Activated naive CD4-positive, alpha-beta T cell treated with anti-CD3 and anti-CD28 coated beads for 36 hours (primary cell): ENCODE data around the gene FECH. TPM values are rescaled to one million over a fixed set of nuclear protein-coding genes. Genes with fewer than 3 reads are reported as not detected.

Experiments used
- CTCF ChIA-PET: fragments of 350-600 bp; sonication (Branson Sonifier 250); formaldehyde crosslinking; loops from one replicate; lab custom pipeline; 2021; ENCODE audit warnings: antibody characterized with exemption; lab: Charles Lee
- DNase-seq: peaks from one replicate; pipeline ENCODE4 v3.0.0-alpha.2; 2020
- H3K27ac Mint-ChIP-seq: one replicate; pipeline ENCODE4 v1.8.0; 2021; ENCODE audit warnings: mild to moderate bottlenecking, mixed read lengths
- H3K27me3 Mint-ChIP-seq: one replicate; pipeline ENCODE4 v1.8.0; 2021; ENCODE audit warnings: low read depth, mixed read lengths
- H3K36me3 Mint-ChIP-seq: one replicate; pipeline ENCODE4 v1.8.0; 2021; ENCODE audit warnings: low read depth, mixed read lengths
- H3K4me1 Mint-ChIP-seq: one replicate; pipeline ENCODE4 v1.8.0; 2021; ENCODE audit warnings: low read depth, mixed read lengths
- H3K4me3 Mint-ChIP-seq: one replicate; pipeline ENCODE4 v1.8.0; 2021; ENCODE audit warnings: mild to moderate bottlenecking, moderate library complexity, mixed read lengths
- H3K9me3 Mint-ChIP-seq: one replicate; pipeline ENCODE4 v1.8.0; 2021; ENCODE audit warnings: mixed read lengths
- intact Hi-C: fragments of 100-400 bp; cut with micrococcal nuclease; formaldehyde crosslinking; loops from one replicate; pipeline ENCODE4 v1.15.1; 2023
- total RNA-seq, 2 experiments: library from RNA; stranded (reverse); gene quantifications; one replicate each; pipeline ENCODE4 v1.2.3, GENCODE V29; 2021

Gene FECH
- total RNA-seq, 2 experiments from 2014 or later = 18.8 to 19.2 TPM

DNA sequence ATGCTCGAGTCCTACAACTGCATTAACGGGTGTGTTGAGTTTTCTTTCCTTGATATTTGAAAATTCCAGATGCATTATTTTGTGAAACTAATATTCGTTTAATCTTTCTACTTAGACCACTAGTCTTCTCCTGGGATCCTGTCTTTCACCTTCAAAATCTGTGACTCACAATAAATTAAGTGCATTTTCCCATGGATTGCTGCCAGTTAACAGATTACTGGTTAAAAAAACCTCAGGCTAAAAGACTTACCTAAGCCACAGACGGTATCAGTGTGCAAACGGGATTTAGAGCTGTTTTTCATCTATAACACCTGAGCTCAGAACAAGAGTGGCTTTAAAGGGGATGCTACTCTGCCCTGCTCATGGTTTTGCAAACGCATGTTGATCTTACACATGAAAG, 10.2 kb downstream of the FECH start:
- Mint-ChIP-seq H3K27me3 (no peaks in the 10 kb centered on the region), H3K4me1 (peaks cover 11% of the 10 kb centered on the region), H3K27ac (no peak overlapping the region), H3K36me3 (peaks cover 30% of the 10 kb centered on the region), H3K4me3 (no peak overlapping the region), H3K9me3 (no peaks in the 10 kb centered on the region)
- DNase-seq = no peak
- CTCF ChIA-PET = interaction anchor here (0.5 to 1.3 kb wide), 3 partner anchors 14 to 905 kb away, joined by 3 to 4 read pairs (median 4); no protein-coding TSS in a partner anchor
- intact Hi-C loops = no loop called here

DNA sequence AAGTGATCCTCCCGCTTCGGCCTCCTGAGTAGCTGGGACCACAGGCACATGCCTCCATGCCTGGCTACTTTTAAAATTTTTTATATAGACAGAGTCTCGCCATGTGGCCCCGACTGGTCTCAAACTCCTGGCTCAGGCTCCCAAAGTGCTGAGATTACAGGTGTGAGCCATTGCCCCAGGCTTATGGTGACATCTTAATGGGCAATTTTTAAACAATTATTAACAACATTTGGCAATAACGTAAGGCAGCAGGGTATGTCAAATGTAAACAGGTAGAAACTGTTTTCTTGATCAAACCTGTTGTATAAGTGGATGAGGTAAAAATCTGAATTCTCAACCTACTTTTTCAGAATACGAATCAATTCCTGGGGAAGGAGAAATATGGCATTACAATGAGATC, 11.0 kb downstream of the FECH start:
- peaks cover 7% of the 10 kb centered on the region for H3K4me1 Mint-ChIP-seq
- CTCF ChIA-PET = no interaction called here
- H3K36me3 Mint-ChIP-seq = peaks cover 30% of the 10 kb centered on the region
- H3K4me3 Mint-ChIP-seq = no peak overlapping the region
- no peaks in the 10 kb centered on the region for H3K9me3 Mint-ChIP-seq
- no peak for DNase-seq
- no peaks in the 10 kb centered on the region for H3K27me3 Mint-ChIP-seq
- H3K27ac Mint-ChIP-seq = no peak overlapping the region
- intact Hi-C loops = no loop called here

- no peak overlapping the region for H3K4me3 Mint-ChIP-seq
- H3K27ac Mint-ChIP-seq = no peak overlapping the region
- peaks cover 27% of the 10 kb centered on the region for H3K36me3 Mint-ChIP-seq
- H3K4me1 Mint-ChIP-seq = peaks cover 1% of the 10 kb centered on the region
- intact Hi-C loops = no loop called here
- CTCF ChIA-PET = no interaction called here
- no peaks in the 10 kb centered on the region for H3K9me3 Mint-ChIP-seq
- DNase-seq = no peak
- no peaks in the 10 kb centered on the region for H3K27me3 Mint-ChIP-seq
Observed at GRCh38 chr18:57574866-57575265, 11.6 kb downstream of the FECH start.

GRCh38 chr18:57570162-57570561, 16.3 kb downstream of the FECH start:
- H3K27ac Mint-ChIP-seq = no peak overlapping the region
- CTCF ChIA-PET = interaction anchor here (0.7 to 2.1 kb wide), 4 partner anchors 8 to 64 kb away, joined by 3 to 11 read pairs (median 3); no protein-coding TSS in a partner anchor
- H3K27me3 Mint-ChIP-seq = no peaks in the 10 kb centered on the region
- no peaks in the 10 kb centered on the region for H3K4me1 Mint-ChIP-seq
- H3K36me3 Mint-ChIP-seq = peaks cover 11% of the 10 kb centered on the region
- H3K9me3 Mint-ChIP-seq = no peaks in the 10 kb centered on the region
- H3K4me3 Mint-ChIP-seq = no peak overlapping the region
- no peak for DNase-seq
- intact Hi-C loops = no loop called here

GRCh38 chr18:57569133-57569532, 17.4 kb downstream of the FECH start:
- no peak overlapping the region for H3K4me3 Mint-ChIP-seq
- H3K27me3 Mint-ChIP-seq = no peaks in the 10 kb centered on the region
- DNase-seq = no peak
- intact Hi-C loops = no loop called here
- H3K36me3 Mint-ChIP-seq = peaks cover 10% of the 10 kb centered on the region
- H3K4me1 Mint-ChIP-seq = no peaks in the 10 kb centered on the region
- CTCF ChIA-PET = interaction anchor here (1.2 kb wide), 1 partner anchor 11 kb away, joined by 4 read pairs; no protein-coding TSS in a partner anchor
- no peak overlapping the region for H3K27ac Mint-ChIP-seq
- no peaks in the 10 kb centered on the region for H3K9me3 Mint-ChIP-seq

- Mint-ChIP-seq H3K27me3 (no peaks in the 10 kb centered on the region), H3K27ac (no peak overlapping the region), H3K9me3 (no peaks in the 10 kb centered on the region), H3K4me1 (no peaks in the 10 kb centered on the region), H3K4me3 (no peak overlapping the region), H3K36me3 (peaks cover 18% of the 10 kb centered on the region)
- CTCF ChIA-PET = interaction anchor here (0.6 to 2.4 kb wide), 15 partner anchors 9 to 812 kb away, joined by 3 to 11 read pairs (median 4); no protein-coding TSS in a partner anchor
- DNase-seq = peak; percentile 16
- intact Hi-C loops = loop anchor here (1.0 to 5.0 kb wide), 5 partner anchors 125 to 859 kb away; partner anchors contain the start of gene ONECUT2
Observed at GRCh38 chr18:57561728-57562423, 24.6 kb downstream of the FECH start.

GRCh38 chr18:57561261-57561660, 25.2 kb downstream of the FECH start:
- Mint-ChIP-seq H3K4me1 (no peaks in the 10 kb centered on the region), H3K36me3 (peaks cover 18% of the 10 kb centered on the region), H3K27me3 (no peaks in the 10 kb centered on the region), H3K9me3 (no peaks in the 10 kb centered on the region), H3K27ac (no peak overlapping the region), H3K4me3 (no peak overlapping the region)
- DNase-seq = no peak
- intact Hi-C loops = loop anchor here (5.0 kb wide), 1 partner anchor 124 kb away; the partner anchor contains the start of gene ONECUT2
- CTCF ChIA-PET = interaction anchor here (0.7 to 2.4 kb wide), 11 partner anchors 8 to 811 kb away, joined by 3 to 11 read pairs (median 4); no protein-coding TSS in a partner anchor

DNA sequence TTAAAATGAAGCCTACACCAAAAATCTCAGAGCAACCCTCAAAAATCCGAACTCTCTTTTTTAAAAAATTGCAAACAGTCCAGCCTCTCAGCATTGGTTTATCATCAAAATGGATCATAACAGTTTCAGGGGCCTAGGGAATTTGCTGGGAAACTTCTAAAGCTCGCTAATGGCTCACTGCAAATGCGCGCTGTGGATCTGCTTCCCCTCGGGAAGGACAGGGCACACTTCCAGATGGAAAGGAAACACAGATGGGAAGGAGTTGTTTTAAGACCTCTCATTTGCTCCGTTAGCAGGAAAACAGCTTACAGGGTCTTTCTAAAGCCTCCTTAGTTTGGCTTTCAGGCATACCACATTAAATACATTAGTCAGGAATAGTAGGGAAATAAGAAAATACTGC, 27.2 kb downstream of the FECH start:
- H3K9me3 Mint-ChIP-seq = no peaks in the 10 kb centered on the region

GRCh38 chr18:57555134-57555533, 31.4 kb downstream of the FECH start:
- no peak overlapping the region for H3K27ac Mint-ChIP-seq
- H3K27me3 Mint-ChIP-seq = no peaks in the 10 kb centered on the region
- CTCF ChIA-PET = no interaction called here
- intact Hi-C loops = no loop called here
- no peaks in the 10 kb centered on the region for H3K4me1 Mint-ChIP-seq
- H3K9me3 Mint-ChIP-seq = no peaks in the 10 kb centered on the region
- DNase-seq = no peak
- H3K36me3 Mint-ChIP-seq = peaks cover 12% of the 10 kb centered on the region
- H3K4me3 Mint-ChIP-seq = no peak overlapping the region

More for the DNA sequence above, 27.2 kb downstream of the FECH start:
- intact Hi-C loops = no loop called here
- DNase-seq = no peak
- no peak overlapping the region for H3K27ac Mint-ChIP-seq
- CTCF ChIA-PET = interaction anchor here (0.5 to 1.3 kb wide), 7 partner anchors 9 to 562 kb away, joined by 3 to 7 read pairs (median 5); no protein-coding TSS in a partner anchor
- H3K27me3 Mint-ChIP-seq = no peaks in the 10 kb centered on the region
- peaks cover 17% of the 10 kb centered on the region for H3K36me3 Mint-ChIP-seq
- H3K4me1 Mint-ChIP-seq = no peaks in the 10 kb centered on the region
- no peak overlapping the region for H3K4me3 Mint-ChIP-seq

GRCh38 chr18:57550510-57550909, 36.0 kb downstream of the FECH start:
- no peak overlapping the region for H3K27ac Mint-ChIP-seq
- H3K4me1 Mint-ChIP-seq = peaks cover 7% of the 10 kb centered on the region
- intact Hi-C loops = no loop called here
- no peak for DNase-seq
- no peak overlapping the region for H3K4me3 Mint-ChIP-seq
- no peaks in the 10 kb centered on the region for H3K9me3 Mint-ChIP-seq
- no peaks in the 10 kb centered on the region for H3K27me3 Mint-ChIP-seq
- H3K36me3 Mint-ChIP-seq = peaks cover 5% of the 10 kb centered on the region
- CTCF ChIA-PET = no interaction called here

DNA sequence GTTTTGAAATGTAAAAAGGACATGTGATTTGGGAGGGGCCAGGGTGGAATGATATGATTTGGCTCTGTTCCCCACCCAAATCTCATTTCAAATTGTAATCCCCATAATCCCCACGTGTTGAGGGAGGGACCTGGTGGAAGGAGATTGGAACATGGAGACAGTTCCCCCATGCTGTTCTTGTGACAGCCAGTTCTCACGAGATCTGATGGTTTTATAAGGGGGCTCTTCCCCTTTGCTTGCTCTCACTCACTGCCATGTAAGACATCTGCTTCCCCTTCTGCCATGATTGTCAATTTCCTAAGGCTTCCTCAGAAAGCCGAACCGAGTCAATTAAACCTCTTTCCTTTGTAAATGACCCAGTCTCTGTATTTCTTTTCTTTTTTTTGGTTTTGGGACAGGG, 39.2 kb downstream of the FECH start:
- Mint-ChIP-seq H3K36me3 (peaks cover 1% of the 10 kb centered on the region), H3K27me3 (no peaks in the 10 kb centered on the region), H3K4me1 (peaks cover 14% of the 10 kb centered on the region), H3K4me3 (no peak overlapping the region), H3K9me3 (no peaks in the 10 kb centered on the region), H3K27ac (no peak overlapping the region)
- intact Hi-C loops = no loop called here
- CTCF ChIA-PET = no interaction called here
- no peak for DNase-seq

DNA sequence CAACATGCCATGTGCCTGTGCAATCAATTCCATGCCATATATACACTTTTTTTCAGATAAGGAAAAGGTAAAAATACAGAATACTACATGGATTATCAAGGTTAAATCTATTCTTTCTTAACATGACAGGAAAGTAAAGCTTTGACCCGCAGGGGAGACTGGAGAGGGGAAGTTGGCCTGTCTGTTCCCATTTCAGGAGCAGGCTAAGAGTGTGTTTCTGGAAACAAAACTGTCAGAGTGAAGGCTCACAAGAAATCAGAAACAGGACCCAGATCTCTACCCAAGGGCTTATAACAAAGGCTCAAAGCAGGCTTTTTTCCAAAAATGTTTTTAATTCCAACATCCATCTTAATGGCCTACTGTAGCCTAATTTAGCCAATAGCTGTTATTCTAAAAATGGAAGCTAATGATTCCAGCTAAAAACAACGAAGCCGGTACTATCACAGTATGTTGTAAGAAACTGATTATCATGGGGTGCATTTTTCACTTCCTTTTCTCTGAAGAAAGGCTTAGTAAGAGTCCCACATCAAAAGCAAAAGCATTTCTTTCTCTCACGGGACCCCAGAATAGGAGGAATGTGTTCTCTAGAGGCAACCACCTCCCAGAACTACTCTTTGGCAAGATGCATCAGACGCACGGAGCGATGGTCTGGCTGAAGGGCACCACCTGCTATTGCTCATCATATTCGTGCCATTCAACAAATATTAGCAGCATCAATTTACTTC, 41.4 kb downstream of the FECH start:
- no peak overlapping the region for H3K27ac Mint-ChIP-seq
- peaks cover 14% of the 10 kb centered on the region for H3K4me1 Mint-ChIP-seq
- H3K27me3 Mint-ChIP-seq = no peaks in the 10 kb centered on the region
- no peaks in the 10 kb centered on the region for H3K36me3 Mint-ChIP-seq
- no peaks in the 10 kb centered on the region for H3K9me3 Mint-ChIP-seq
- no peak for DNase-seq
- CTCF ChIA-PET = interaction anchor here (1.9 kb wide), 1 partner anchor 17 kb away, joined by 6 read pairs; no protein-coding TSS in a partner anchor
- no peak overlapping the region for H3K4me3 Mint-ChIP-seq
- intact Hi-C loops = no loop called here
